HG02763 (cell line): ENCODE measurements around the gene TMEM183A.

ENCODE experiments used
- ATAC-seq: cut with Tn5 transposase; IDR thresholded peaks from one replicate; pipeline ENCODE4 v1.9.1; 2021; ENCODE audit warnings: mild to moderate bottlenecking, moderate library complexity; ENCODE audit not compliant: unreplicated experiment

Gene TMEM183A

GRCh38 chr1:203063287-203063686, 56.1 kb downstream of the TMEM183A start:
- ATAC-seq, result no peak

- no peak for ATAC-seq
Observed at GRCh38 chr1:203065191-203065590, 58.0 kb downstream of the TMEM183A start.

GRCh38 chr1:203065986-203066385, 58.8 kb downstream of the TMEM183A start:
- no peak for ATAC-seq

GRCh38 chr1:203066965-203067364, 59.8 kb downstream of the TMEM183A start:
- no peak for ATAC-seq

- ATAC-seq, result no peak
Observed at GRCh38 chr1:203069030-203069747, 62.0 kb downstream of the TMEM183A start.

- ATAC-seq, result no peak
Observed at GRCh38 chr1:203072002-203072602, 64.9 kb downstream of the TMEM183A start.

GRCh38 chr1:203072911-203073310, 65.7 kb downstream of the TMEM183A start:
- no peak for ATAC-seq

- no peak for ATAC-seq
Observed at GRCh38 chr1:203073469-203073868, 66.3 kb downstream of the TMEM183A start.
